ENCODE measurements around the gene ADSL.
A peak's percentile ranks its signal among the peaks of the same experiment; 100 is the strongest.

ADSL gene

GRCh38 chr22:40399621-40400020 lies 53.3 kb downstream of the ADSL start:
- Histone ChIP-seq H3K4me1 (peaks cover 79% of the 10 kb centered on the region), H4K20me1 (peaks cover 56% of the 10 kb centered on the region), H3K27me3 (no peaks in the 10 kb centered on the region), H3K36me3 (peaks cover 39% of the 10 kb centered on the region), H3K9me3 (no peaks in the 10 kb centered on the region), H3K27ac (peak overlapping the region; percentile 54), H3K4me3 (no peak overlapping the region), H3K9ac (no peak overlapping the region), H3K4me2 (peak overlapping the region; percentile 77)
- TF ChIP-seq Cebpa-rat (IDR thresholded peaks at IDR 0.05): no peak

GRCh38 chr22:40400159-40400558 lies 53.9 kb downstream of the ADSL start:
- H3K36me3 ChIP-seq: peaks cover 45% of the 10 kb centered on the region
- H3K4me1 ChIP-seq: peaks cover 74% of the 10 kb centered on the region
- peak overlapping the region; percentile 54 for H3K27ac ChIP-seq
- H3K27me3 ChIP-seq: no peaks in the 10 kb centered on the region
- H3K9ac ChIP-seq: no peak overlapping the region
- TF ChIP-seq Cebpa-rat (IDR thresholded peaks at IDR 0.05): no peak
- H3K4me3 ChIP-seq: no peak overlapping the region
- H3K4me2 ChIP-seq: peak overlapping the region; percentile 77
- no peaks in the 10 kb centered on the region for H3K9me3 ChIP-seq
- H4K20me1 ChIP-seq: peaks cover 56% of the 10 kb centered on the region

GRCh38 chr22:40401532-40401931 lies 55.2 kb downstream of the ADSL start:
- Histone ChIP-seq H3K27ac (peak overlapping the region; percentile 54), H3K36me3 (peaks cover 58% of the 10 kb centered on the region), H3K27me3 (no peaks in the 10 kb centered on the region), H3K9me3 (no peaks in the 10 kb centered on the region), H4K20me1 (peaks cover 53% of the 10 kb centered on the region), H3K4me1 (peaks cover 60% of the 10 kb centered on the region), H3K4me2 (peak overlapping the region; percentile 77), H3K9ac (no peak overlapping the region), H3K4me3 (no peak overlapping the region)
- TF ChIP-seq Cebpa-rat (IDR thresholded peaks at IDR 0.05): no peak

- Histone ChIP-seq H3K9me3 (no peaks in the 10 kb centered on the region), H3K4me1 (peaks cover 56% of the 10 kb centered on the region), H3K4me3 (no peak overlapping the region), H3K9ac (no peak overlapping the region), H3K27me3 (no peaks in the 10 kb centered on the region), H3K36me3 (peaks cover 63% of the 10 kb centered on the region), H3K4me2 (peak overlapping the region; percentile 77), H3K27ac (peak overlapping the region; percentile 54; the same call in 1 of the 2 replicates), H4K20me1 (peaks cover 50% of the 10 kb centered on the region)
- no peak for TF ChIP-seq Cebpa-rat (IDR thresholded peaks at IDR 0.05)
Observed at GRCh38 chr22:40401981-40402406, 55.7 kb downstream of the ADSL start.

- no peak overlapping the region for H3K4me2 ChIP-seq
- peaks cover 46% of the 10 kb centered on the region for H4K20me1 ChIP-seq
- H3K27me3 ChIP-seq: no peaks in the 10 kb centered on the region
- peaks cover 49% of the 10 kb centered on the region for H3K4me1 ChIP-seq
- no peak overlapping the region for H3K4me3 ChIP-seq
- H3K9me3 ChIP-seq: no peaks in the 10 kb centered on the region
- H3K36me3 ChIP-seq: peaks cover 75% of the 10 kb centered on the region
- no peak overlapping the region for H3K9ac ChIP-seq
- no peak overlapping the region for H3K27ac ChIP-seq
- no peak for TF ChIP-seq Cebpa-rat (IDR thresholded peaks at IDR 0.05)
Observed at GRCh38 chr22:40403141-40403540, 56.8 kb downstream of the ADSL start.

GRCh38 chr22:40403651-40404050 lies 57.4 kb downstream of the ADSL start:
- Histone ChIP-seq H3K4me1 (peaks cover 49% of the 10 kb centered on the region), H3K36me3 (peaks cover 80% of the 10 kb centered on the region), H3K9ac (no peak overlapping the region), H3K27me3 (no peaks in the 10 kb centered on the region), H3K9me3 (no peaks in the 10 kb centered on the region), H4K20me1 (peaks cover 46% of the 10 kb centered on the region), H3K4me3 (no peak overlapping the region), H3K4me2 (no peak overlapping the region), H3K27ac (0 out of 2 replicates have a peak overlapping the region, but pooled peaks have one; percentile 22)
- TF ChIP-seq Cebpa-rat (IDR thresholded peaks at IDR 0.05): no peak

- H3K4me2 ChIP-seq: no peak overlapping the region
- no peak overlapping the region for H3K9ac ChIP-seq
- H3K36me3 ChIP-seq: peaks cover 88% of the 10 kb centered on the region
- peaks cover 40% of the 10 kb centered on the region for H4K20me1 ChIP-seq
- H3K27me3 ChIP-seq: no peaks in the 10 kb centered on the region
- H3K4me3 ChIP-seq: no peak overlapping the region
- peak overlapping the region; percentile 22; the same call in 1 of the 2 replicates for H3K27ac ChIP-seq
- peaks cover 49% of the 10 kb centered on the region for H3K4me1 ChIP-seq
- no peak for TF ChIP-seq Cebpa-rat (IDR thresholded peaks at IDR 0.05)
- no peaks in the 10 kb centered on the region for H3K9me3 ChIP-seq
Observed at GRCh38 chr22:40404251-40405177, 58.2 kb downstream of the ADSL start.

GRCh38 chr22:40405178-40406062 lies 59.1 kb downstream of the ADSL start:
- Histone ChIP-seq H3K9ac (no peak overlapping the region), H3K36me3 (peaks cover 97% of the 10 kb centered on the region), H3K4me2 (no peak overlapping the region), H4K20me1 (peaks cover 40% of the 10 kb centered on the region), H3K4me3 (no peak overlapping the region), H3K4me1 (peaks cover 49% of the 10 kb centered on the region), H3K9me3 (no peaks in the 10 kb centered on the region), H3K27ac (peak overlapping the region; percentile 22; the same call in 1 of the 2 replicates), H3K27me3 (no peaks in the 10 kb centered on the region)
- no peak for TF ChIP-seq Cebpa-rat (IDR thresholded peaks at IDR 0.05)

GRCh38 chr22:40406063-40406890 lies 60.0 kb downstream of the ADSL start:
- Histone ChIP-seq H4K20me1 (peaks cover 37% of the 10 kb centered on the region), H3K4me3 (no peak overlapping the region)

More at GRCh38 chr22:40406063-40406890, 60.0 kb downstream of the ADSL start:
- H3K9ac ChIP-seq: no peak overlapping the region
- H3K27me3 ChIP-seq: no peaks in the 10 kb centered on the region
- no peak overlapping the region for H3K27ac ChIP-seq
- H3K4me1 ChIP-seq: peaks cover 41% of the 10 kb centered on the region
- H3K4me2 ChIP-seq: no peak overlapping the region
- H3K9me3 ChIP-seq: no peaks in the 10 kb centered on the region
- no peak for TF ChIP-seq Cebpa-rat (IDR thresholded peaks at IDR 0.05)
- peaks cover 100% of the 10 kb centered on the region for H3K36me3 ChIP-seq
